CD4-positive, alpha-beta T cell treated with Interleukin-15 for 4 hours (primary cell): Measurements from ENCODE around the gene NCAM2.

Experiments used
- DNase-seq: peaks from one replicate; pipeline ENCODE4 v3.0.0-alpha.2; 2020; ENCODE audit warnings: low spot score

Gene NCAM2

DNA sequence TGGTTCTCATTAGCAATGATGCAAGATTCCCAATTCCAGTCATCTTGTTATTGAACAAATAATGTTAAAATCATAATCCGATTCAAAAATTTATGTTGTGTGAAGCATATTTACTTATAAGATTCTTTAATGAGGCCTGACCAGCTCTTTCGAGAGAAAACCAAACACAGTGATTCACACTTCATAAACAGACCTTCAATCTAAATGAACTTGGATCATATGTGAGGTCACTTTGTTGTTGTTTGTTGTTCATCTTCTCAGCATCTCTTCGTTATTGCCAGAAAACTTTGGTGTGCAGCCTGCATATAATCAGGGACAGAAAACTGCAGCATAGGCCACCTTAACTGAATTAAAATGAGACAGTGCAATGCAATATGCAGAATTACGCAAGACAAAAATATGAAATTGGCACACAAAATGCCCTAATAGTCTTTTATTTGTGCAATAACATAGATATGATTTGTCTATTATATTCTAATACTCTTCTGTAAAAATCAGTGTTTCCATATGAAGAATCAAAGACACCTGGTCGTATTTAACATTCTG is 30.1 kb downstream of the NCAM2 start:
- no peak for DNase-seq

DNA sequence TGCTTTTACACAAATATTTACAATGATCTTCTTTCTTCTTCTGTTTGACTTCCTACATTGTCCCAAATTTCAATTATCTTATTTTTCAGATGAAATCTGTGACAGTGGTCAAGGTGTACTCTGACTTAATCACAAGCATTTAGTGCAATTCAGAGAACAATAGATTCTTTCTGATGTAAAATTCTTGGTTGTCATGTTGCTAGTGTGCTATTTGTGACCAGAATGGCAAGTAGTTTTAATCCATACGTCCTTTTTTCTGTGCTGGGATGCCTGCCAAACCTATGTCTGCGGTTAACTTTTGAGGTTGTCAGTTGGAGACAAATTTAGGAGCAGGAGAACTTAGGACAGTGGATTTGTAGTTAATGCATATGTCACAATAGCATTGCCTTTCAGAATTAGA is 31.0 kb downstream of the NCAM2 start:
- DNase-seq: no peak

GRCh38 chr21:21030311-21030710 is 32.1 kb downstream of the NCAM2 start:
- no peak for DNase-seq

- no peak for DNase-seq
Observed at GRCh38 chr21:21034036-21034435, 35.8 kb downstream of the NCAM2 start.

GRCh38 chr21:21039624-21040170 is 41.5 kb downstream of the NCAM2 start:
- DNase-seq: no peak

GRCh38 chr21:21045518-21045917 is 47.3 kb downstream of the NCAM2 start:
- DNase-seq: no peak

GRCh38 chr21:21046063-21046462 is 47.9 kb downstream of the NCAM2 start:
- DNase-seq: no peak

DNA sequence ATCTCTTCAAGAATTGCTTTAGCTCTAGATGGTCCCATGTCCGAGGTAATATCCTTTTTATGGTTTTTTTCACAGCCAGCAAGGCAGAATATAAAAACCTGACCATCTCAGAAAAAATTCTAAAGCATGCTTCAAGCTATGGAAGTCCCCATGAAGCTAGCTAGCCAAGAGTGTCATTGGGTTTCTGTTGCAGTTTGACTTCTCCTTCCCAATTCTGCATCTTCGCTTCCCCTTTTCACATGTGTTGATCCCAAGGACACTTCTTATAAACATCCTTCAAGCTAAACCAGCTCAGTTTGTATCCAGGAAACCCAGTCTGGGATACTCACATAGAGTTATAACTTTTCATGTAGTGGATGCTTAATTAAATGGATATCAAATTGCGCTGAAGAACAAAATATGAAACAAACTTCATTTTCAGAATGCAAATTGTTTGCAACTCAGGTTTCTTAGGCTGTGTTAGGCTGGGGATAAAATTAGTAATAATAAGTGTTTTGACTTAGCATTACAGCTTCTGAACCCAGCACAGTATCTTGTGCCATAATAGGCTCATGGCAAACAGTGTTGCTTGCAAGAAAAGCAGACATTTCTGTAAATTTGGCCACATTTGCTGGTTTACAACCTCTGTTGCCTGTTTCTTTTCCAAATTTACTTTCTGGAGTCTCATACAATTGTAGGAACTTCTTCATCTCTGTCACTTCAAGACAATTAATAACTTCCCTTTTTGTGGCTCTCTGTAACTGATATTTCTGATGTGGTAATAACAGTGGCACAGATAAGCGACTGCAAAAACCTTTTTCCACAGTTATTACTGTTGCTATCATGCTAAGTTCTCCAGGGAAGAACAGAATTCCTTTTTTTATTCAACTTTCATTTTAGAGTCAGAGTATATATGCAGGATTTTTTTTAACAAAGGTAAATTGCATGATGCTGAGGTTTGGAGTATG is 53.2 kb downstream of the NCAM2 start:
- no peak for DNase-seq

DNA sequence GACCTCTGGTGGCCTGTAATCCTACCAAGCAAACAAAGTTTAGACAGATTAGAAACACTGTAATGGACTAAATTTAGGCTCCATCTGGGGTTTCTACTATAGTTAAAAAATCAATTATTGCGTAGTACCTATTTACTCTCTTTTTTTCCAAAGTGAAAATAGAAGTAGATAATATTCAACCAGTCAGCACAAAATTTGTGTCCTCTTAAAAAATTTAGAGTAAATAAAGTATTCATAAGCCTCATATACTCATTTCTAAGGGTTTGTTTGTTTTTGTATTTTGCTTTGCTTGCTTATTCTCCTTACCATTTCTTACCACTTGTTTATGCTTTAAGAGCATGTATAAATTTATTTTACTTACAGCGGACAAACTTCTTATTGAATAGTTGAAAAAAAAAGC is 54.5 kb downstream of the NCAM2 start:
- no peak for DNase-seq

DNA sequence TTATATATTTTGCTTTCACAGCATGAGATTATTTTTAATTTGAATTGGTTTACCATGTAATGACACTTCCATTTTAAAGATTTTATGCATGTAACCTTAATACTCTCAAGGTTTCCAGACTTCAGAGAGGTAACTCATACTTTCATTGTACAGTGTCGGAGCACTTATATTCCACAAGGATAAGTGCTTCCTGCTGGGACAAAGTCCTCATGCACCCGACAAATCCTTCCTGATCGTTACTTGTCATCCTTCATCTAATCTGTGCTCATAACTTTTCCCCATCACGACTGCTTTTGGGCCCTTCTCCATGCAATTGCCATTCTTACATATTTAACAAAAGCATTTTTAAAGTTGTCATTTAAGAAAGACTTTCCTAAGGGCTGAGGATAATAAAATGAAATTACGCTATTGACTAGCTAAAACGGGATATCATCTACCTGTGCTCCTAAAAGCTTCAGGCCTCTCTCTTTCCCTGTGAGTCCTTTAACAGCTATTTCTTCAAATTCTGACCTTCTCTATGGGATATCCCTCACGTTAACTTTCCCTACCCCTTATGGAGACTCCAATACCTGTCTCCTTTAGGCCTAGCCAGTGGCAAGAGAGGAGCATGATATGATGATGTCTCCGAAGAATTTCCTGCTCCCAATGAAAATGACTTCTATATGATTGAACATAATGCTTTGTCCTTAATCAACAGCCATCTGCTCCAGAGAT is 59.3 kb downstream of the NCAM2 start:
- no peak for DNase-seq

DNA sequence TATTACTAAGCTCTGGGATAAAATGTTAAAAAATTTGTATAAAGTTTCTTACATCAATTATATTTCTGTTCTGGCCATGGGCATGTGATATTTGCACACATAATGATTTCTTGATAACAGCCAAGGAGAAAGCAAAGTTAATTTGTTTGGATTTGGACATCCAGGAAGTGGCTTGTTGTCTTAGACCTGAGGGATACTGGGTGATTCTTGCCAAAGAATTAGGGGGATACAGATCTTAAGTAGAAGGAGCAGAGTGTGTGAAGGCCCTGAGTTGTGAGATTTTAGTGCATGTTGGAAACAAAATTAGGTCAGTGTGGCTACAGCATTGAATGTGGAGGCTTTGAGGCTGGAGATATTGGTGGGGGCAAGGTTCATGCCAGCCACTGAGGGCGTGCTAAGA is 65.6 kb downstream of the NCAM2 start:
- DNase-seq: no peak

GRCh38 chr21:21064353-21064752 is 66.1 kb downstream of the NCAM2 start:
- DNase-seq: no peak

DNA sequence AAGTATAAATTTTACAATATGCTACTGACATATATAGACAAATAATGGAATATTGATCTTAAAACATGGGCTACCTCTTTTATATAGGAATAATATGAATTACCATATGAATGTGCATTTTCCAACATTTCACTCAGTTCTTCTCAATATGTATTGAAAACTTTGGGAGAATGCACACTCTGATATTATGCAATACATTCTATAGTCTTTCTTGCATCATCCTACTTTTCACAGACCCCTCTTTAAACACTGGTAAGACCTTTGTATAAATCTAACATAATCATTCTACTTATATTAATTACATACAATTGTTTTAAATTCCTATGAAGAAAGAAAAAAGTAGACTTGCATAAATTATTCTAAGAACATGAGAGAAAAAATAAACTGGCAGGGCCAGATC is 69.2 kb downstream of the NCAM2 start:
- no peak for DNase-seq

- DNase-seq: no peak
Observed at GRCh38 chr21:21074305-21074704, 76.1 kb downstream of the NCAM2 start.

DNA sequence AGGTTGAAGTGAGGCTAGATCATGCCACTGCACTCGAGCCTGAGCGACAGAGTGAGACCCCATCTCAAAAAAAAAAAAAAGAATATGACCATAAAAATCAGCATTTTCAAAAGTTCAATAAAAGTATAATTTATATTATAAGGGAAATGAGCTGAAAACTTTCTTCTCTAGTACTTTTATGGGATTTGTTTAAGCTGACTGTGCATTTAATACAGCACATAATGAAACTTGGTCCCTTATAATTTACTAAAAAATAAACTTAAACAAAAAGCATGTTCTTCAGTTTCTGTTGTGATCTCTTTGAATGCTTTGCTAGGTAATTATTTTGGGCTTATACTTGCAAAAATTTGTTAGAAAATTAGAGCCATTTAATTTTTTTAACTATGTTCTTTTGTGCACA is 77.8 kb downstream of the NCAM2 start:
- no peak for DNase-seq

GRCh38 chr21:21076491-21076890 is 78.3 kb downstream of the NCAM2 start:
- DNase-seq: no peak

GRCh38 chr21:21079646-21080045 is 81.4 kb downstream of the NCAM2 start:
- no peak for DNase-seq

DNA sequence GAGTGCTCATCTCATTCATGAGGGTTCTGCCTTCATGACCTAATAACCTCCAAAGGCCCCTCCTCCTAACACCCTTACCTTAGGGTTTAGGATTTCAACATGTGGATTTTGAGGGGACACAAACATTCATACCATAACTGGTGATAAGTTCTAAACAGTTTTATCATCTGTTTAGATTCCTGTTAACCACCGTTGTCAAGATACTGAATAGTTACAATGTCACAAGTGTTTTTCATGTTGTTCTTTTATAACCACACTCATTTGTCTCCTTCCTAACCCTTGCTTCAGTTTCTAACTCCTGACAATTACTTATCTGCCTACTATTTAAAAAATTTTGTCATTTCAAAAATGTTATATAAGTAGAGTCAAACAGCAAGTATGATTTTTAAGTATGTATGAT is 86.0 kb downstream of the NCAM2 start:
- no peak for DNase-seq

GRCh38 chr21:21085206-21085605 is 87.0 kb downstream of the NCAM2 start:
- DNase-seq: no peak

DNA sequence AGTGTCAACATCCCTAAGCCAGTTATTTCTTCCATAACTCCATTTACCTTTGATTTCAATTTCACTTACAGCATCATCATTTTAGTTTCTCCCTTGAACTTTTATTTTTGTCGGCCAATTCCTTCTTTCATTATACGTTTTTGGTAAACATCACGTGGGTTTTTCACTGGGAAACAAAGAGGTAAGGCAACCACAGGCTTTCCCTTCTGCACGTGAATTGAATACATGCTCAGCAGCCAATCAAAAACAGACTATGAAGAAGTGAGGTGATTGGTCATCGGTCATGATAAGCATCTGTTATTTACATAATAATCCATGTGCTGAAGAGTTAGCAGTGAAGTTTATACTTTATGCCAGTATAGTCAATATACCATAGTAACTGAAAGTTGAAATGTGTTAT is 98.7 kb downstream of the NCAM2 start:
- no peak for DNase-seq

DNA sequence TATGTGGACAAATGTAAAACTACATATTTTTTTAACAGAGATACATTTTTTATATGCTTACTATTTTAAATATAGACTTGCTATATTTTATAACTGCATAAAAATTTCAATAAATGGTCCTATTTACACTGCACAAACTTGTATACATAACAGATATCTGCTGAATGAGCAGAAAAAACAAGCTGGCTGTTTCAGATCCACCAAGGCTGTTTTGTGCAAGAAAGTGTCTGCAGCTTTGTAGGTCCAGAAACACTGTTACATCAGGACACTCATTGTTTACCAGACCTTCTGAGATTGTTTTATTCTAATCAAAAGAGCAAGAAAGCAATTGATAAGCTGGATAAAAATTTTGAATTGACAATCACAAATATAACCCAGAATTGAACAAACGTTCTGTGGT is 99.3 kb downstream of the NCAM2 start:
- DNase-seq: no peak

GRCh38 chr21:21101911-21102310 is 103.7 kb downstream of the NCAM2 start:
- DNase-seq: no peak

DNA sequence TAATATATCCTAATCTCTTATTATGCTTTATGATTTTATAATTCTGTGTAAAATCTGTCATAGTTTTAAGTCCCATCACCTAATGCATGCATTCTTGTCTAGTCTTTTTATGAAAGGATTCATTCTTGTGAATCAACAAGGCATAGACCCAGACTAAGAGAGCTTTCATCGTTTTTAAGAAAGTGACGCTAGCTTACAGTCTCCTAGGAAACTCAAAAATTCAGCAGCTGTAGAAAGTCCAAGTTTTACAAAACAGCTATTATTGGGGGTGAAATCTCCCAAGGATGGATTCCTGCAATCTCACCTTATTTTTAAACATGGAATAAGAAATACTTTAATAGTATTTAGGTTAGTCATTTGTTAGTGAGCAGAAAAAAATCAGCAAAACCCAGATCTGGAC is 104.7 kb downstream of the NCAM2 start:
- DNase-seq: no peak
